Vagina (tissue), 2 donors: Measurements from ENCODE around the gene SLC13A5. TPM values are rescaled to one million over a fixed set of nuclear protein-coding genes. Genes with fewer than 3 reads are reported as not detected.

Source experiments
- DNase-seq, 2 donors: peaks; one replicate each; pipeline ENCODE4 v3.0.0-alpha.2; 2017; ENCODE audit errors: extremely low spot score in 2 of 2
- H3K27ac ChIP-seq: fragments of 200-600 bp; sonication (generic); one replicate; pipeline ENCODE4 v1.5.1; 2019
- H3K27me3 ChIP-seq: fragments of 200-600 bp; sonication (generic); one replicate; pipeline ENCODE4 v1.5.1; 2019
- H3K36me3 ChIP-seq, 2 donors: fragments of 200-600 bp; sonication (generic); one replicate each; pipeline ENCODE4 v1.5.1; 2017 to 2019
- H3K4me1 ChIP-seq: fragments of 200-600 bp; sonication (generic); one replicate; pipeline ENCODE4 v1.5.1; 2019
- H3K4me3 ChIP-seq, 2 donors: fragments of 200-600 bp; sonication (generic); 1 replicate in 1 of 2; 2 replicates in 1 of 2; pipeline ENCODE4 v1.5.1; 2016 to 2019
- H3K9me3 ChIP-seq: fragments of 200-600 bp; sonication (generic); one replicate; pipeline ENCODE4 v1.5.1; 2019
- POLR2A ChIP-seq, 2 donors: fragments of 450-650 bp; IDR thresholded peaks; one replicate each; pipeline ENCODE4 v1.6.1; 2017; ENCODE audit warnings: antibody characterized with exemption in 2 of 2, mild to moderate bottlenecking in 2 of 2, moderate library complexity in 2 of 2
- POLR2AphosphoS5 ChIP-seq, 2 donors: sonication (generic); formaldehyde crosslinking; IDR thresholded peaks; one replicate each; pipeline ENCODE4 v1.9.0; 2017; ENCODE audit warnings: antibody characterized with exemption in 2 of 2, mild to moderate bottlenecking in 2 of 2, low read depth in 1 of 2; ENCODE audit not compliant: insufficient read depth in 1 of 2
- intact Hi-C: fragments of 100-400 bp; cut with DNase I; formaldehyde crosslinking; loops from one replicate; pipeline ENCODE4 v1.15.1; 2023
- total RNA-seq: library from RNA; depleted of rRNA; stranded (reverse); fragments of >200 nt; gene quantifications from one replicate; pipeline ENCODE4 v1.2.3, GENCODE V29; 2016
- TF ChIP-seq, protein P1 (sequence below), 3 experiments: fragments of 450-650 bp in 2 of 3; fragments of 200-600 bp in 1 of 3; sonication (generic) in 1 of 3; IDR thresholded peaks; one replicate each; pipeline ENCODE4 v1.5.1; 2017 to 2019; ENCODE audit warnings: antibody characterized with exemption in 3 of 3, mild to moderate bottlenecking in 2 of 3, moderate library complexity in 2 of 3

The SLC13A5 gene
- total RNA-seq, 1 donor from 2014 or later, result 1.7 TPM

DNA sequence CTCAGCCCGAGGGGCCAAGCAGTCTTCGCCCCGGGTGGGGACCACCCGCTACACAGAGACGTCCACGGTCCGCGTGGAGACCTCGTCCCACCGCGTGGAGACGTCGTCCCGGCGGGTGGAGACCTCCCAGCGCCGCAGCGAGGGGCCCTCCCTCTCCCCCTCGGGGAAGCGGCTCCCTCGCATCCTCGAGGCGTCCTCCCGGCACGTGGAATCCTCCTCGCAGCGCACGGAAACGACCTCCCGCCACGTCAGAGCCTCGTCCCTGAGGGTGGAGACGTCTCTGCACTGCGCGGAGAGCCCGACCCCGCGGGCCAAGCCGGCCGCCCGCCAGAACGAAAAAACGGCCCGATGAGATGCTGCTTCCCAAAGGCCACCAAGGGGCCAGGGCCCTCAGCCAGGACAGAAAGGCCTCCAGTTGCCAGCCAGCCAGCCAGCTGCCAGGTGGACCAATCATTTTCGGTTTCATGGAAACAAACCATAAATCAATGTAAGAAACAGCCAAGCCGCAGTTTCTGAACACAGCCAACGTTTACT is 61.2 kb downstream of the SLC13A5 start:
- peak in 1 of 2 donors; percentile 44 for TF ChIP-seq POLR2AphosphoS5 (IDR thresholded peaks at IDR 0.05; ENCODE audit: insufficient read depth in 1 of 2, low read depth in 1 of 2)
- no peak for TF ChIP-seq POLR2A (IDR thresholded peaks at IDR 0.05)
- TF ChIP-seq, protein P1, sequence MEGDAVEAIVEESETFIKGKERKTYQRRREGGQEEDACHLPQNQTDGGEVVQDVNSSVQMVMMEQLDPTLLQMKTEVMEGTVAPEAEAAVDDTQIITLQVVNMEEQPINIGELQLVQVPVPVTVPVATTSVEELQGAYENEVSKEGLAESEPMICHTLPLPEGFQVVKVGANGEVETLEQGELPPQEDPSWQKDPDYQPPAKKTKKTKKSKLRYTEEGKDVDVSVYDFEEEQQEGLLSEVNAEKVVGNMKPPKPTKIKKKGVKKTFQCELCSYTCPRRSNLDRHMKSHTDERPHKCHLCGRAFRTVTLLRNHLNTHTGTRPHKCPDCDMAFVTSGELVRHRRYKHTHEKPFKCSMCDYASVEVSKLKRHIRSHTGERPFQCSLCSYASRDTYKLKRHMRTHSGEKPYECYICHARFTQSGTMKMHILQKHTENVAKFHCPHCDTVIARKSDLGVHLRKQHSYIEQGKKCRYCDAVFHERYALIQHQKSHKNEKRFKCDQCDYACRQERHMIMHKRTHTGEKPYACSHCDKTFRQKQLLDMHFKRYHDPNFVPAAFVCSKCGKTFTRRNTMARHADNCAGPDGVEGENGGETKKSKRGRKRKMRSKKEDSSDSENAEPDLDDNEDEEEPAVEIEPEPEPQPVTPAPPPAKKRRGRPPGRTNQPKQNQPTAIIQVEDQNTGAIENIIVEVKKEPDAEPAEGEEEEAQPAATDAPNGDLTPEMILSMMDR (IDR thresholded peaks at IDR 0.05), result no peak
- Histone ChIP-seq H3K9me3 (no peaks in the 10 kb centered on the region), H3K27ac (peak overlapping the region; percentile 75), H3K36me3 (peaks cover 0 to 16% of the 10 kb centered on the region in 2 donors), H3K4me1 (peaks cover 39% of the 10 kb centered on the region), H3K4me3 (peak overlapping the region; percentile 65 to 73), H3K27me3 (peaks cover 3% of the 10 kb centered on the region)
- peak in 1 of 2 donors; percentile 87 for DNase-seq
- intact Hi-C loops, result no loop called here

DNA sequence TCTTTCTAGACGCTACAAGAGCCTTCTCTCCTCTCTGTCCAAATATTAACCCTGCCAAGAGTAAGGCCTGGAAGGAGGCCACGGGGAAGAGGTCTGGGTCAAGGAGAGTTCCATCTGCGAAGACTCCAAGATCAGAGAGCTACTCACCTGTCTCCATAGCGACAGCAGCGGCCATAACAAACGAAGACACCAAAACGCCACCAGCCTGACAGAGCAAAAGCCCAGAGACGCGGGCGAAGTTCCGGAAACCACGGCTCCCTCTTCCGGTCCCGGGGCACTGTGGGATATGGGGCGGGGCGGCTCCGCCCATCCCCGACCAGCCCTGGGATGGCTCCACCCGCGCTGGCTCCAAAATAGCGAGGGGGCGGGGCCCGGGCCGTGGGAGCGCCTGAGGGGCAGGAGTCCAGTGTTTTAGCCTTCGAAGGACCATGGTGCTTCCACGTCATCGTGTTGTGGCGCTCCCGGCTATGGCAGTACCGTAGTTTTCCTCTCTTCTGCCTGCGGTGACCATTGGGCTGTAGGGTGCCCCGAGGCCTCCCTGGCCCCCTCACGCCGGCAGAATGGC is 61.7 kb downstream of the SLC13A5 start, which contains the start of the genes C17orf100 and MED31:
TSS of gene C17orf100 (plus strand) at position 409 of the 565 bp plus-strand sequence. CDS start at position 561, 152 bp downstream.
TSS of gene MED31 (minus strand) at position 252 of the 565 bp plus-strand sequence. CDS start at position 175, 77 bp downstream.
- Histone ChIP-seq H3K36me3 (peaks cover 0 to 16% of the 10 kb centered on the region in 2 donors), H3K27ac (peak within 1 kb of the TSS; percentile 75), H3K4me1 (peaks cover 39% of the 10 kb centered on the region), H3K4me3 (peak within 1 kb of the TSS; percentile 65 to 73), H3K27me3 (peaks cover 3% of the 10 kb centered on the region), H3K9me3 (no peaks in the 10 kb centered on the region)
- TF ChIP-seq, protein P1 (IDR thresholded peaks at IDR 0.05), result no peak
- peak in 1 of 2 donors; percentile 35 for TF ChIP-seq POLR2A (IDR thresholded peaks at IDR 0.05)
- TF ChIP-seq POLR2AphosphoS5 (IDR thresholded peaks at IDR 0.05; ENCODE audit: insufficient read depth in 1 of 2, low read depth in 1 of 2), result peak; percentile 91 to 98
- peak in 1 of 2 donors; percentile 90 for DNase-seq
- intact Hi-C loops, result no loop called here

DNA sequence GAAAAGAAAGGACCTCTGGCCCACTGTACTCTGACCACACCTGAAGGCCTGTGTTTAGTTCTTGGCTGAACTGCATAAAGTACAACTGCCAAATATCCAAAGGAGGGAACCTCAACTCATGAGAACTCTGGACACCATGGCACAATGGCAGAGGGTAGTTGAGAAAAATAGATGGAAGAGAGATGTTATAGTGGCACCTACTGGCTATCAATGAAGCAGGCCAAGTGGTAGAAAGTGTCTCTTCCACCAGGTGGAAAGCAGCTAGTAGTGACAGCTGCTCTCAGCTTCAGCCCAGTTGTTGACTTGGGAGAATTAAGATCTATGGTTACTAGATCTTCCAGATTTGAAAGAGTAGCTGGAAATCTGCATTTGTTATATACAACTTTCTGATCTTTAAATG is 65.0 kb downstream of the SLC13A5 start:
- Histone ChIP-seq H3K4me1 (peaks cover 48% of the 10 kb centered on the region), H3K9me3 (no peaks in the 10 kb centered on the region), H3K27ac (no peak overlapping the region), H3K36me3 (peaks cover 0 to 21% of the 10 kb centered on the region in 2 donors), H3K27me3 (no peaks in the 10 kb centered on the region), H3K4me3 (no peak overlapping the region)
- intact Hi-C loops, result no loop called here
- no peak for DNase-seq
- TF ChIP-seq POLR2A (IDR thresholded peaks at IDR 0.05), result no peak
- TF ChIP-seq POLR2AphosphoS5 (IDR thresholded peaks at IDR 0.05; ENCODE audit: insufficient read depth in 1 of 2, low read depth in 1 of 2), result no peak
- TF ChIP-seq, protein P1 (IDR thresholded peaks at IDR 0.05), result no peak

DNA sequence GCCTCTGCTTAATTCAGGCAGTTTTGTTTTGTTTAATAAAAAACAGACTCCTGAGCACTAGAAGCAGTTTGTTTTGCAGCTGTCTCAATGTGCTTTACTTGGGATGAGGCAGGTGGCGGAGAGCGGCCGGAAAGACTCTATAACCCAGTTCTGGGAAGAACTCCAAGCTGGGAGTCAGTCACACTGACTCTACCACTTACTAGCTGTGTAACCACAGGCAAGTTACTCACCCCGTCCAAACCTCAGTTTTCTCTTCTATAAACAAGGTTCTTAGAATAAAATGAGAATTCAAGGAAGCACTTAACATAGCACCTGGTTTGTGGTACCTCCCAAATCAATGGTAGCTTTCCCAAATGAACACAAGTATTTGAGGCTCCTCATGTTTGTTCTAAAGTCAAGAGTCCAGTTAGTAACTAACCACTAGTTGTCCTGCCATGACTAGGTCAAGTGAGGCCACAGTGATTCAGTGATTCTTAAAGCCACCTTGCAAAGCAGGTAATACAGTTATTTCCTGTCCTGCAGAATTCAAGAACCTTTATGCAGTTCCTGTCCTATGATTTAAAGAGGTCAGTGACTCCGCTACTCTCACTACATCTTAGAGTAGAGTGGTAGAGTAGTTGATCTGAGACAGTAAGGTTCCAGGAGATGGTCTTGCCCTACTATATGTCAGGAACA is 69.6 kb downstream of the SLC13A5 start:
- H3K4me1 ChIP-seq, result peaks cover 40% of the 10 kb centered on the region
- intact Hi-C loops, result no loop called here

More for the DNA sequence above, 69.6 kb downstream of the SLC13A5 start:
- Histone ChIP-seq H3K9me3 (no peaks in the 10 kb centered on the region), H3K4me3 (no peak overlapping the region), H3K36me3 (peaks cover 0 to 15% of the 10 kb centered on the region in 2 donors), H3K27me3 (no peaks in the 10 kb centered on the region), H3K27ac (no peak overlapping the region)
- no peak for DNase-seq
- TF ChIP-seq POLR2A (IDR thresholded peaks at IDR 0.05) (no peak), POLR2AphosphoS5 (IDR thresholded peaks at IDR 0.05; ENCODE audit: insufficient read depth in 1 of 2, low read depth in 1 of 2) (peak in 1 of 2 donors; percentile 49)
- TF ChIP-seq, protein P1 (IDR thresholded peaks at IDR 0.05), result no peak
